ENCODE data around the gene RNF133.
"Not testable (repeated sequence)": the region's sequence is repeated elsewhere in the genome, so short reads cannot be mapped to it uniquely, and the experiment has no call there.

Gene RNF133

DNA sequence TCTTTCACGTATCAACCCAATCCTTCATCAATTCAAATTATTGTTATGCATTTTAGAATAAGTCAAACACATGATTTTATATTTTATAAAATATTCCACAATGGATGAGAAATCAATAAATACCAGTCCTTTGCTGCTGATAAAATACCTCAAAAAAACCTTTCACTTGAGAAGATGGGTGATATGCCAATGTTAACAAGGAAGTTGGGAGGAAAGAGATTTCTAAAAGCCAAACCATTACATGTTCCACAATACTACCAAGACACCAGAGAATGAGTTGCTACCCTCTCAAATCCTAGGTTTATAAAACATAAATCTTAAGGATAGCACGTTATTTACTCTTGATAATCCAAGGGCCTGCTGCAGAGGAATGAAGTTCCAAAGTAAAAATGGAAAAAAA is 14.4 kb downstream of the RNF133 start:
- no peak overlapping the region for H4K8ac ChIP-seq (ENCODE audit: low read depth, low read length)
- no peak overlapping the region for H2BK12ac ChIP-seq (ENCODE audit: low read length)
- no peaks in the 10 kb centered on the region for H3K27me3 ChIP-seq (ENCODE audit: control insufficient read depth in 3 of 3, insufficient read depth in 3 of 3, low read depth in 1 of 3, low read length in 3 of 3)
- no peak overlapping the region for H2BK5ac ChIP-seq (ENCODE audit: low read length)
- no peaks in the 10 kb centered on the region for H3K79me1 ChIP-seq (ENCODE audit: low read depth, low read length)
- H2AFZ ChIP-seq (ENCODE audit: low read length), result no peak overlapping the region
- DNase-seq (ENCODE audit: low spot score), result no peak
- whole genome bisulfite sequencing, 2 donors (ENCODE audit: extremely low coverage in 2 of 2, insufficient read length in 2 of 2, insufficient replicate concordance in 1 of 2), result 100% methylated on average over 1 of the region's 2 CpGs; no CpG with 5 or more reads in 1 of the 2 donors
- H3K9me3 ChIP-seq (replicated peaks in 1 of 2; ENCODE audit: control insufficient read depth in 2 of 2, insufficient read depth in 1 of 2, low read depth in 1 of 2, low read length in 2 of 2), result no peaks in the 10 kb centered on the region
- no peak overlapping the region for H3K4me3 ChIP-seq (ENCODE audit: low read length in 2 of 2)
- no peak overlapping the region for H3K4ac ChIP-seq (ENCODE audit: low read length)
- H3K4me1 ChIP-seq (ENCODE audit: control insufficient read depth in 2 of 2, insufficient read depth in 1 of 2, low read depth in 1 of 2, low read length in 2 of 2), result peaks cover 0 to 5% of the 10 kb centered on the region in 2 donors
- H3K27ac ChIP-seq (replicated peaks; ENCODE audit: low read length), result no peak overlapping the region
- no peak overlapping the region for H2BK120ac ChIP-seq (ENCODE audit: low read depth, low read length)
- no peak overlapping the region for H3K9ac ChIP-seq (ENCODE audit: low read depth, low read length, poor library complexity)
- no peak overlapping the region for H2BK15ac ChIP-seq (ENCODE audit: low read length)
- H3K4me2 ChIP-seq (ENCODE audit: insufficient read depth, low read length, poor library complexity, severe bottlenecking), result no peak overlapping the region
- no peak overlapping the region for H3K14ac ChIP-seq (ENCODE audit: low read length)
- H3K18ac ChIP-seq (ENCODE audit: low read length), result no peak overlapping the region
- no peaks in the 10 kb centered on the region for H3K36me3 ChIP-seq (replicated peaks in 1 of 2; ENCODE audit: control insufficient read depth in 2 of 2, insufficient read depth in 2 of 2, low read length in 2 of 2)
- H3K23ac ChIP-seq (ENCODE audit: low read depth, low read length, poor library complexity), result no peak overlapping the region
- H4K91ac ChIP-seq (ENCODE audit: low read depth, low read length, poor library complexity), result no peak overlapping the region
- H2AK5ac ChIP-seq (ENCODE audit: low read depth, low read length), result no peak overlapping the region

GRCh38 chr7:122682815-122683550 is 15.9 kb downstream of the RNF133 start:
- no peak overlapping the region for H3K9ac ChIP-seq (ENCODE audit: low read depth, low read length, poor library complexity)
- H3K4me3 ChIP-seq (ENCODE audit: low read length in 2 of 2), result no peak overlapping the region
- no peak overlapping the region for H3K23ac ChIP-seq (ENCODE audit: low read depth, low read length, poor library complexity)
- no peak overlapping the region for H2AK5ac ChIP-seq (ENCODE audit: low read depth, low read length)
- no peaks in the 10 kb centered on the region for H3K79me1 ChIP-seq (ENCODE audit: low read depth, low read length)
- H3K18ac ChIP-seq (ENCODE audit: low read length), result no peak overlapping the region
- H4K91ac ChIP-seq (ENCODE audit: low read depth, low read length, poor library complexity), result no peak overlapping the region
- no peak overlapping the region for H2BK5ac ChIP-seq (ENCODE audit: low read length)
- WGBS, 2 donors (ENCODE audit: extremely low coverage in 2 of 2, insufficient read length in 2 of 2, insufficient replicate concordance in 1 of 2), result 100% methylated on average over 1 of the region's 8 CpGs; no CpG with 5 or more reads in 1 of the 2 donors
- no peak overlapping the region for H2BK15ac ChIP-seq (ENCODE audit: low read length)
- no peak overlapping the region for H3K4ac ChIP-seq (ENCODE audit: low read length)
- no peak overlapping the region for H4K8ac ChIP-seq (ENCODE audit: low read depth, low read length)
- H3K27ac ChIP-seq (replicated peaks; ENCODE audit: low read length), result no peak overlapping the region
- H3K27me3 ChIP-seq (ENCODE audit: control insufficient read depth in 3 of 3, insufficient read depth in 3 of 3, low read depth in 1 of 3, low read length in 3 of 3), result no peaks in the 10 kb centered on the region
- no peaks in the 10 kb centered on the region for H3K9me3 ChIP-seq (replicated peaks in 1 of 2; ENCODE audit: control insufficient read depth in 2 of 2, insufficient read depth in 1 of 2, low read depth in 1 of 2, low read length in 2 of 2)
- no peak overlapping the region for H3K4me2 ChIP-seq (ENCODE audit: insufficient read depth, low read length, poor library complexity, severe bottlenecking)
- no peak overlapping the region for H3K14ac ChIP-seq (ENCODE audit: low read length)
- H3K36me3 ChIP-seq (replicated peaks in 1 of 2; ENCODE audit: control insufficient read depth in 2 of 2, insufficient read depth in 2 of 2, low read length in 2 of 2), result no peaks in the 10 kb centered on the region
- H2BK120ac ChIP-seq (ENCODE audit: low read depth, low read length), result no peak overlapping the region
- H2AFZ ChIP-seq (ENCODE audit: low read length), result no peak overlapping the region
- no peak for DNase-seq (ENCODE audit: low spot score)
- H3K4me1 ChIP-seq (ENCODE audit: control insufficient read depth in 2 of 2, insufficient read depth in 1 of 2, low read depth in 1 of 2, low read length in 2 of 2), result peaks cover 0 to 14% of the 10 kb centered on the region in 2 donors
- no peak overlapping the region for H2BK12ac ChIP-seq (ENCODE audit: low read length)

DNA sequence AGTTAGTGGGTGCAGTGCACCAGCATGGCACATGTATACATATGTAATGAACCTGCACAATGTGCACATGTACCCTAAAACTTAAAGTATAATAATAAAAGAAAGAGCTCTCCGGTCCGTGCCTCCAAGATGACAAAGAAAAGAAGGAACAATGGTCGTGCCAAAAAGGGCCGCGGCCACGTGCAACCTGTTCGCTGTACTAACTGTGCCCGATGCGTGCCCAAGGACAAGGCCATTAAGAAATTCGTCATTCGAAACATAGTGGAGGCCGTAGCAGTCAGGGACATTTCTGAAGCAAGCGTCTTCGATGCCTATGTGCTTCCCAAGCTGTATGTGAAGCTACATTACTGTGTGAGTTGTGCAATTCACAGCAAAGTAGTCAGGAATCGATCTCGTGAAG is 17.7 kb downstream of the RNF133 start:
- H4K8ac ChIP-seq (ENCODE audit: low read depth, low read length); H3K79me1 ChIP-seq (ENCODE audit: low read depth, low read length); H2BK120ac ChIP-seq (ENCODE audit: low read depth, low read length); H3K9ac ChIP-seq (ENCODE audit: low read depth, low read length, poor library complexity); H3K23ac ChIP-seq (ENCODE audit: low read depth, low read length, poor library complexity); H2BK5ac ChIP-seq (ENCODE audit: low read length); H2AFZ ChIP-seq (ENCODE audit: low read length); H3K27ac ChIP-seq (replicated peaks; ENCODE audit: low read length); H3K4me2 ChIP-seq (ENCODE audit: insufficient read depth, low read length, poor library complexity, severe bottlenecking); H3K36me3 ChIP-seq (replicated peaks in 1 of 2; ENCODE audit: control insufficient read depth in 2 of 2, insufficient read depth in 2 of 2, low read length in 2 of 2); H3K14ac ChIP-seq (ENCODE audit: low read length); DNase-seq (ENCODE audit: low spot score); H3K4me3 ChIP-seq (ENCODE audit: low read length in 2 of 2); H2BK15ac ChIP-seq (ENCODE audit: low read length); H3K4ac ChIP-seq (ENCODE audit: low read length); H4K91ac ChIP-seq (ENCODE audit: low read depth, low read length, poor library complexity); H2BK12ac ChIP-seq (ENCODE audit: low read length); H3K9me3 ChIP-seq (replicated peaks in 1 of 2; ENCODE audit: control insufficient read depth in 2 of 2, insufficient read depth in 1 of 2, low read depth in 1 of 2, low read length in 2 of 2); H2AK5ac ChIP-seq (ENCODE audit: low read depth, low read length); H3K18ac ChIP-seq (ENCODE audit: low read length); H3K27me3 ChIP-seq (ENCODE audit: control insufficient read depth in 3 of 3, insufficient read depth in 3 of 3, low read depth in 1 of 3, low read length in 3 of 3): not testable (repeated sequence)
- H3K4me1 ChIP-seq (ENCODE audit: control insufficient read depth in 2 of 2, insufficient read depth in 1 of 2, low read depth in 1 of 2, low read length in 2 of 2), result peaks cover 2 to 21% of the 10 kb centered on the region in 2 donors
- no CpG with 5 or more reads among the region's 16 CpGs for WGBS, 2 donors (ENCODE audit: extremely low coverage in 2 of 2, insufficient read length in 2 of 2, insufficient replicate concordance in 1 of 2)

DNA sequence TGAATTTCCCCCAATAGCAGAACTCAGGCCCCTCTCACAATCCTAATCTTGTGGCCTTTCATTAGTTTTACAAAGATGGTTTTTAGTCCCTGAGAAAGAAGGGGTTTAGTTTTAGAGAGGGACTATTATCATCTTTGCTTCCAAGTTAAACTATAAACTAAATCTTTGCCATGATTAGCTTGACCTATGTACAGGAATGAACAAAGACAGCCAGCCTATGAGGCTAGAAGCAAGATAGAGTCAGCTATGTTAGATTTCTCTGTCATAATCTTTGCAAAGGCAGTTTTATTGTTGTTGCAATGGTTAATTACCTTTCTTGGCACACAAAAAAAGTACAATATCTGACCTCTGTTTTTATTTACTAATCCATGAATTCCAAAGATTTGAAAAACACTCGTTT is 19.1 kb downstream of the RNF133 start:
- no peak for DNase-seq (ENCODE audit: low spot score)
- no CpG with 5 or more reads among the region's 1 CpG for WGBS, 2 donors (ENCODE audit: extremely low coverage in 2 of 2, insufficient read length in 2 of 2, insufficient replicate concordance in 1 of 2)
- Histone ChIP-seq H3K14ac (ENCODE audit: low read length) (no peak overlapping the region), H3K18ac (ENCODE audit: low read length) (no peak overlapping the region), H3K9ac (ENCODE audit: low read depth, low read length, poor library complexity) (no peak overlapping the region), H2AK5ac (ENCODE audit: low read depth, low read length) (no peak overlapping the region), H3K9me3 (replicated peaks in 1 of 2; ENCODE audit: control insufficient read depth in 2 of 2, insufficient read depth in 1 of 2, low read depth in 1 of 2, low read length in 2 of 2) (no peaks in the 10 kb centered on the region), H3K4me3 (ENCODE audit: low read length in 2 of 2) (no peak overlapping the region), H2AFZ (ENCODE audit: low read length) (peak overlapping the region; percentile 32), H3K36me3 (replicated peaks in 1 of 2; ENCODE audit: control insufficient read depth in 2 of 2, insufficient read depth in 2 of 2, low read length in 2 of 2) (no peaks in the 10 kb centered on the region), H4K91ac (ENCODE audit: low read depth, low read length, poor library complexity) (no peak overlapping the region), H3K79me1 (ENCODE audit: low read depth, low read length) (no peaks in the 10 kb centered on the region), H3K4me2 (ENCODE audit: insufficient read depth, low read length, poor library complexity, severe bottlenecking) (no peak overlapping the region), H3K27me3 (ENCODE audit: control insufficient read depth in 3 of 3, insufficient read depth in 3 of 3, low read depth in 1 of 3, low read length in 3 of 3) (no peaks in the 10 kb centered on the region), H2BK5ac (ENCODE audit: low read length) (no peak overlapping the region), H3K4me1 (ENCODE audit: control insufficient read depth in 2 of 2, insufficient read depth in 1 of 2, low read depth in 1 of 2, low read length in 2 of 2) (peaks cover 2 to 21% of the 10 kb centered on the region in 2 donors), H2BK120ac (ENCODE audit: low read depth, low read length) (no peak overlapping the region), H3K27ac (replicated peaks; ENCODE audit: low read length) (no peak overlapping the region), H2BK12ac (ENCODE audit: low read length) (no peak overlapping the region), H3K4ac (ENCODE audit: low read length) (no peak overlapping the region), H4K8ac (ENCODE audit: low read depth, low read length) (no peak overlapping the region), H2BK15ac (ENCODE audit: low read length) (no peak overlapping the region), H3K23ac (ENCODE audit: low read depth, low read length, poor library complexity) (no peak overlapping the region)
